ENCODE measurements around the gene THY1.
"Not testable (repeated sequence)": the region's sequence is repeated elsewhere in the genome, so short reads cannot be mapped to it uniquely, and the experiment has no call there.

The THY1 gene

DNA sequence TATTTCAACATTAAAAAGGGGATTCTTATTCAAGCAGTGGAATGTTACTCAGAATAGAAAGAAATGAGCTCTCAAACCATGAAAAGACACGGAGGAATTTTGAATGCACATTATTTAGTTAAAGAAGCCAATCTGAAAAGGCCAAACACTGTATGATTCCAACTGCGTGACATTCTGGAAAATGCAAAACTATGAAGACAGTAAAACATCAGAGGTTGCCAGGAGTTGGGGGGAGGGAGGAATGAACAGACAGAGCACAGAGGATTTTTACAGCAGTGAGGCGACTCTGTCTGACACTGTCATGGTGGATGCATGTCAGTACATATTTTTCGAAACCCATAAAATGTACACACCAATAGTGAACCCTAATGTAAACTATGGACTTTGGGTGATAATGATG lies 22.9 kb upstream of the THY1 start:
- no peak for DNase-seq (ENCODE audit: low read depth in 2 of 2)

DNA sequence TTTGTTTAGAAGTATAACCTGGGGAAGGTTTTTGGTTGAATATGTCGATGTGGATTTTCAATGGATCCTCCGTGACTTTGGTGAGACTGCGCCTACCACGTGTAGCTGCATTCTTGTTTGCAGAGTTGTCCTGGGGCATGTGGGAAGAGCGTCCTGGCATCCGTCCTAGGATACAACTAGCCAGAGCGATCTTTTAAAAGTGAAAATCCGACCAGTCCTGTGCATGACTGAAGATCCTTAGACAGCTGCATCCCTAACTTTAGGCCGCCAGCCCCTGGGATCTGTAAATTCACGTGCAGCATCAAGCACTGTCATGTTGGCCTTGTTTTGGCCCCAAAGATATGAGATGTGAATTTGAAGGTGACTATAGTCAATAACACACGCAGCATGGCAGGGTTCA lies 22.4 kb upstream of the THY1 start:
- no peak for DNase-seq (ENCODE audit: low read depth in 2 of 2)

DNA sequence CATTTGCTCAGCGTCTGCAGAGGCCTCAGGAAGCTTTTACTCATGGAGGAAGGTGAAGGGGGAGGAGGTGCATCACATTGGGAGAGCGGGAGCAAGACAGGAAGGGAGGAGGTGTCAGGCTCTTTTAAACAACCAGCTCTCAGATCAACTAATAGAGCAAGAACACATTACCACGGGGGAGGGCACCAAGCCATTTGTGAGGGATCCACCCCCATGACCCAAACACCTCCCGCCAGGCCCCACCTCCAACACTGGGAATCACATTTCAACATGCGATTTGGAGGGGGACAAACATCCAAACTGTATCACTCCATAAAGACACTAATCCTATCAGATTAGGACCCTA lies 18.9 kb upstream of the THY1 start:
- DNase-seq (ENCODE audit: low read depth in 2 of 2): no peak

DNA sequence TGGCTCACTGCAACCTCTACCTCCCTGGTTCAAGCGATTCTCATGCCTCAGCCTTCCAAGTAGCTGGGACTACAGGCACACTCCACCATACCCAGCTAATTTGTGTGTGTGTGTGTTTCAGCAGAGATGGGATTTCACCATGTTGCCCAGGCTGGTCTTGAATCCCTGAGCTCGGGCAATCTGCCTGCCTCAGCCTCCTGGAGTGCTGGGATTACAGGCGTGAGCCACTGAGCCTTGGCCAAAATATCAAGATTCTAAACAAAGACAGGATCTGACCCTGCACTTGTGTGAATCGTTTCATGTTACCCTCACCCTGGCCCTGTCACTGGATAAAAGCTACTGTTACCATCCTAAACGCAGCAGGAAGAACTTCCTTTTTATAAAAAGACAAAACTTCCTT lies 15.6 kb upstream of the THY1 start:
- DNase-seq (ENCODE audit: low read depth in 2 of 2): no peak

DNA sequence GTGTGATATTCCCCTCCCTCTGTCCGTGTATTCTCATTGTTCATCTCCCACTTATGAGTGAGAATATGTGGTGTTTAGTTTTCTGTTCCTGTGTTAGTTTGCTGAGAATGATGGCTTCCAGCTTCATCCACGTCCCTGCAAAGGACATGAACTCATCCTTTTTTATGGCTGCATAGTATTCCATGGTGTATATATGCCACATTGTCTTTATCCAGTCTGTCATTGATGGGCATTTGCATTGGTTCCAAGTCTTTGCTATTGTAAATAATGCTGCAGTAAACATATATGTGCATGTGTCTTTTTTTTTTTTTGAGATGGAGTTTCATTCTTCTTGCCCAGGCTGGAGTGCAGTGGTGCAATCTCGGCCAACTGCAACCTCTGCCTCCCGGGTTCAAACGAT lies 14.5 kb upstream of the THY1 start:
- DNase-seq (ENCODE audit: low read depth in 2 of 2): not testable (repeated sequence)

DNA sequence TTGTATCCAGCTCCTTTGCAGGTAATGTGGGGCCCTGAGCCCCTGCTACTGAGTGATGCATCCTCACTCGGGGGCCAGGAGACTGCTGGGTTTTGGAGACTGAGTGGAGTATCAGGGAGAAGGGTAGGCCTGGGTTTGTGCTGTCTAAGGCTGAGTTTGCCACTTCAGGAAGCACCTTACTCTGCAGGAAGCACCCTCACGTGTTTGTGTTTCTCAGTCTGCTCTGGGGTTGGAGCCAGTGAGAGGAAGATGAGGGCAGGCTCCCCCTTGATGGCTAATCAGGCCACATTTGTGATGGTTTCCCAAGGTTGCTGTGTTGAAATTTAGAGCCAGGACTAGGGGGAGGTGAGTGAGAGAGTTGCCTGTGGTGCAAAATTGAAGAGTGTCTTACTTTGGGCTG lies 13.7 kb upstream of the THY1 start:
- DNase-seq (ENCODE audit: low read depth in 2 of 2): no peak

DNA sequence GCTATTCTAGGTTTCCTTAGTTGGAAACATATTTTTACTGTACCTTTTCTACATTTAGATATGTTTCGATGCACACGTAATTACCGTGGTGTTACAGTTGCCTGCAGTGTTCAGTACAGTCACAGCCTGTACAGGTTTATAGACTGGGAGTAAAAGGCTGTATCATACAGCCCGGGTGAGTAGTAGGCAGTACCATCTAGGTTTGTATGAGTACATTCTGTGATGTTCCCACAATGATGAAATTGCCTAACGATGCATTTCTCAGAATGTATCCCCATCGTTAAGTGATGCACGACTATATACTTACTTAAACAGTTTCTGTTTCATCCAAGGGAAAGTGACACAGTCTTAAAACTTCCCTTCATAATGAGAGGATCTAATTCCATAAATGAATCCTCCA lies 13.1 kb upstream of the THY1 start:
- no peak for DNase-seq (ENCODE audit: low read depth in 2 of 2)

DNA sequence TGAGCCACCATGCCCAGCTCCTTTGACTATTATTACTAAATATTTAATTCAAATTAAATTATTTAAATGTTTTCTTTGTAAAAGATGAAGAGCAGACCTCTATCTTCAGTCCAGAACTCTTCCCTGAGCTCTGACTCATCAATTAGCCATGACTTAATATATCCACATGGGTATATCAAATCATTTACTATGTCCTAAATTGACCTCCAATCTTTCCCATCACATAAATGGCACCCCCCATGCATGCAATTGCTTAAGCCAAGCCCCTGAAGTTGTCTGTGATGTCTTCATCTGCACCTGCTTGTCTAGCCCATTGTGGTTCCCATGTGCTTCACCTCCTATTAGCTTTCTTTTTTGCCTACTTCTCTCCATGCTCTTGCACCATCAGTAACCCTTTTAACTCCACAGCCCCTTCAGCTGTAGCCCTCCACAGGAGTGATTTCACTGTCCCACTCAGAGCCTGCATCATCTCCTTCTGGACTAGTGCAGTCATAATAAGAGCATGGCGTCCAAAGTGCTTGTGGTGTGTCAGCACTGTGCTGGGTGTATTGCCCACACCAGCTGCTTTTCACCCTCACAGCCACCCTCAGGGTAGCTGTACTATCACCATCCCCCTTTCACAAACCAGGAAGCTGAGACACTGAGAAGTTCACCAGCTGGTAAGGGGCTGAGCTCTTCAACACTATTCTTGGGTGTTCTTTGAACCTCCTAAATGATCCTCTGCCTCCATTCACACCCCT lies 11.8 kb upstream of the THY1 start:
- no peak for DNase-seq (ENCODE audit: low read depth in 2 of 2)

DNA sequence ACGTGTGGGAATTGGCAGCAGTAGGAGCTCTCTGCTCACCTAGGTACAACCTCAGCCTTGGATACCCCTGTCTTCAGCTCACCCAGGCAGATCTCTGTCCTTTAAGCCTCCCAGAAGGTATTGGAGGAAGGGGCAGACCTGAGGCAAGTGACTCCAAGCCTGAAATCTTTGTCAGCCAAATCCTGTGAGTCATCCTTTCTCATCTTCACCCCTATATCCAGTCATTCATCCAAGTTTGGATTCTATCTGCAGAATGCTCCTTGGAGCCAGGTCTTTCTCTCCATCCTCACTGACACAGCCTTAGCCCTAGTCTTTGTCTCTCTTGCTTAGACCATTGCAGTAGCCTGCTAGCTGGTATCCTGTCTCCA lies 10.4 kb upstream of the THY1 start:
- no peak for DNase-seq (ENCODE audit: low read depth in 2 of 2)

DNA sequence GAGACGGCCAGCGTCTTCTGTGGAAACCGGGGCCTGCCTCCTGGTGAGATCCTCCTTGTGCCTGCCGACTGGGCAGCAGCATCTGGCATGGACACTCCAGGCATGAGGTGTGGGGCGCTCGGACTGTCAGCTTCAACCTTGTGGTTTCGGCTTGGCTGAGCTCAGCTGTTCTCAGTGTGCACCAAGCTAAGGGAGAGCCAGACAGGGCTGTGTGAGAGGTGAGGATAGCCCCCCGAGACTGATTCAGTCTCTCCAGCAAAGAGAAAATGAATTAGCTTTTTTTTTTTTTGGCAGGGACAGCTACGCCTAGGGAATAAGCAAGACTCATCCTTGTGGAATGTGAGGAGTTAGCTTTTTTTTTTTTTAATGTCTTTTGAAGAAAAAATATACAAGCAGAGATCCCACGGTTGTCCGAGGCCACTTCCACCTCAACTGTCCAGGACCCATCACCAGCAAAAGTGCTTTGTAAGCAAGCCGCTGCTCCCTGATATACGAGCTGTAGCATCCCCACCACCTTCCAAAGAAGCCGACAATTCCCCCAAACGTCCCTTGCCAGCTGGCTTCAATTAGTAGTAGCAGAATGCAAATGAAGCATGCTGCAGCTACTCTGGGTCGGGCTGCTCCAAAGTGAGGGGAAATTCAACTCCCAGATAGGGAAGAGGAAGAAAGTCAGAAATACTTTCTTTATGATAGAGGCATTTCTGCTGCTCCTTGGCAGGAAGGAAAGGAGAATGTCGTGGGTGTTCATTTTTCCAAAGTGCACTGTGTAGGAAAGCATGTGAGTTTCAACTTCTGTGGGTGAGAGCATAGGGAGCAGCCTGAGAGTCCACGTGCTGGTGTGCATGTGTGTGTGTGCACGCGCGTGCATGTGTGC lies 9.7 kb upstream of the THY1 start:
- DNase-seq (ENCODE audit: low read depth in 2 of 2): no peak

DNA sequence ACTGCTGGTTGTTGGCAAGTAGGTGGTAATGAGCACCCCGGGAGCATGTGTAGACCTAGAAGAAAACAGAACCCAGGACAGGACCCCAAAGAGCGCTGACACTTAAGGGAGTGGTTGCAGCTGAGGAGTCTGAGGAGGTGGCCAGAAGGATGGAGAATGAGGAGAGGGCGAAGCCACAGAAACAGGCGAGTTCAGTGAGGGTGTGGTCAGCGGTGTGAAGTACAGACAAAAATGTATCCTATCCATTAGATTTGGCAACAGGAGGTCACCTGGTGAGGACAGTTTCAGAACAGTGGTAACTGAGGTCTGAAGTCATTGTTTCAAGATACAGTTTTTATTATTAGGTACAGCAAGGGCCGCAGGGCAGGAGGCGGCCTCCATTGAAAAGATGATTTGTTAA lies 8.6 kb upstream of the THY1 start:
- DNase-seq (ENCODE audit: low read depth in 2 of 2): no peak

DNA sequence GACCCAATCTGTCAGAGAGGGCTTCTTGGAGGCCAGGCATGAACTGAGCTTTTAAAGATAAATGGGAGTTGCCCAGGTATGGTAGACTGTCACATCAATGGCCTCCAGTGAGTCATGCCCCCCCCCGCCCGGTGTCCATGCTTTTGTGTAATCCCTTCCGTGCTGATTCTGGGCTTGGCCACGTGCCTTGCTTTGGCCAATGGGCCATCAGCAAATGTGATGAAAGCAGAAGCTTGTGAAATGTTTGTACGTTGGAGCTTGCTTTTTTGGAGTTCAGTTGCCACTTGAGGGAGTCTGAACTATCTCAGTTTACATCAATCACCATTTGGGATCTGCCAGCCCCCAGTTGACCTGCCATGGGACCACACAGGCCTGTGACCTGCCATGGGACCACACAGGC lies 4.3 kb upstream of the THY1 start:
- no peak for DNase-seq (ENCODE audit: low read depth in 2 of 2)

DNA sequence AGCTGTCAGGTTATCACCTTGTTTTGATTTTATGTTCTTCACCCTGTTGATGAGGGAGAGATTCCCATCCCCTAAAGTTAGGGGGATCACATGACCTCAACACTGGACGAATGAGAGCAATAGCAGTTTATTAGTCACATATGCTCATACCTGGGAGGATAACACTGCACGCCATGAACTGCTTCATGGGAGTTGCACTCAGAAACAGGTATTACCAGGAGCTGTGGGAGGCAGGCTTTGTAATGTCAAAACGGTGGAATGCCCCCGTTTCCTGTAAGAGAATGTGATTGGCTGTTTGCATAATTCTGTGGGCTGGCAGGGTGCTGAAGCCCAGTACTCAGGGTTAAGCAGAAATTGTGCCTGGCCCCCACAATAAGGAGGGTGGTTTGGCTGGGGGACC lies 3.2 kb upstream of the THY1 start:
- no peak for DNase-seq (ENCODE audit: low read depth in 2 of 2)

DNA sequence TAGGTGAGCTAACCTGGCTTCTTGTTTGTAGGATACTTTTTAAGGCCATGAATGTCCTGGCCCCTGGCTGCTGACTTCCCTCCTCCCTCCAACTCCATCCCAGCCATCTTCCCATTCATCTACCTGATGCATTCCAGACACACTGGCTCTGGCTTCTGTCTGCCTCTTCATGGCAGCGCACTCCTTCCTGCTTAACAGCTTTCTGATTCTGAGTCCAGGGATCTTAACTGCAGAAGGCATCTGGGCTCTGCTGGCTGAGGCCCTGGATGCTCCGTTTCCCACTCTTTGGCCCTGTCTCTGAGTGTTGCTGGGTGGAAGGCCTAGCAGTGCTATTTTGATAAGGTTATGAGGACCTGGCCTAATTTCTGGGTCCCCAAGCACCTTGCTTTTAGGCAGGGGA lies 1.8 kb upstream of the THY1 start:
- no peak for DNase-seq (ENCODE audit: low read depth in 2 of 2)

DNA sequence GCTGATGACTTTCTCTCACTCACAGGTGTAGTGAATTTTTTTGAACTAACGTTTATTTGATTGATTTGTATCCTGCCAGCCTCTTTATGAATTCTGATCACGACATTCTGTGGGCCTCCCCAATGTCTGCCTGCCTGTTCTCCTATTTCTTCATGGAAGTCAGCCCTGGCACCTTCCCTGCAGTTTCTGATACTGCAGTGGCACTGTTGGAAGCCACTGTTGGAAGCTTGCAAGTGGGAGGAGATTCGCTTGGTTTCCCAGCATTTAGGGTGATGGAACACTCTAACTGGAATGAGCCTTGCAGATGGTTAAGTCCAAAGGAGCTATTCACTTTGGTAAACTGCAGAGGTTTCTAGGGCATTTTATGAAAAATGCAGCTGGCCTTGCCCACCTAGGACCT lies 1.3 kb upstream of the THY1 start:
- DNase-seq (ENCODE audit: low read depth in 2 of 2): no peak

DNA sequence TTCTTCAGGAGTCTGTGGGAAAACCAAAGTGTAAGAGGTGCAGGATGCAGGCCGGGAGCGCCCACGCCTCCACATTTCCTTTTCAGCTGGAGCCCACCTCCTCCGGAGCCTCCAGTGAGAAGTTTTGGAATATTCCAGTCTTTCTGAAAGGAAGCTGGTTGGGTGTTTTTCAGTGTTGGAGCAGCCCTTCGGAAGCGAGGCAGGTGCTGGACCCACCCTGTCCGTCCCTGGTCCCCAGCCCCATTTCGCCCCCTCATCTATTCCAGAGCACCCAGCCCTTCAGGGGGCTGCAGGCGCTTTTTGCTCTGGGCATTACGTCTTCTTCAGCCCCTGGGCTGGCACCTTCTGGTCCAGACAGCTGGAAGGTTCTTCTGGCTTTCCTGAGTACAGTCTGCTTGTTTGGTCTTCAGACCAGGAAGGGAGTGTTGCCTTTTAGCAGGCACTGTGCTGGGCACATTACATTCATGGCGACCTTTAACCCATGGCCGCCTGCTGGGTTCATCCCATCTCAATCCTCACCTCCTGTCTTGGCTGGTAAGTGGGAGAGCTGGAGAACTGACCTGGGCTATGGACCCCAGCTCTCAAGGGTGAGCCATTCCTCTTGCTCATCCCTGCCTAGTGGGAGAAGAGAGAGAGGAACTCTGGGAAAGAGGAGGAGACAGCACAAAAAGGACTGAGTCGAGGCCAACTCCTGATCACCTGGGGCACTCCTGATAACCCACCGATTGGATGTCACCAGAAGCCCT lies 710 bp upstream of the THY1 start:
- DNase-seq (ENCODE audit: low read depth in 2 of 2): no peak

DNA sequence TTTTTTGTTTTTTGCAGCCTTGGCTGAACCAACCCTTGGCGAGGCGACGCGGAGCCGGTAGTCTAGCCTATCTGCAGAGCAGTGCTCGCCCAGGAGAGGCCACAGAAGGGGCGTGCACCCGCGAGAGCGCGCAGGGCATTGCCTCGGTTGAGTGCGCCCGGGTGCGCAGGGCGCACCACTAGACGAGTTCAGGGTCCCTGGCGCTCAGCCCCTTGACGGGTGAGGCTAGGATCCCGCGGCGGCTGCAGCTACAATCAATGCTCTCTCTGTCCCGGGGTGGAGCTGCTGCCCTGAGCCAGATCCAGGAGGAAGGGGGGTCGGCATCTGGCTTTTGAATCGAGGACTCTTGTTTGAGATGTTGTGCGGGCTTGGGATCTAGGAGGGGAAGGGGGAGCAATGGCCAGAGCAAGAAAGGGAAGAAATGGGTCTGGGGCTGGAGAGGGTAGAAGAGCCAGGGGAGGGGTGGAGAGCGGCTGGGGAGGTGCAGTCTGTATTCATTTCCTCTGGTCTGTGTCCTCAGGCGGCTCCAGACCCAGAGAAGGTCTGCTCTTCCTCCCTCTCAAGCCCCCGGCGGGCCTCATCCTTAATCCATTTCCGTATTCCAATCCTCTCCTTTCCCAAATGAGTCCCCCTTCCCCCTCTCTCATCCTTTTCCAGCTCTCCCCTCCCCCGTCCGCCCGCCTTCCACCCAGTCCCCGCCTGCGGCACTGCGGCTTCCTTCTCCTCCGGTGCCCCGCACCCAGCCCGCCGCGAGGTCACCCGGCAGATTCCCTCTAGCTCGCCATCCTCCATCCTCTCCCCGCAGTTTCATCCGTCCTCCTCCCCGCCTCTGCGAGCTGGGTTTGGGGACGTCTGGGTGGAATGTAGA lies 797 bp downstream of the THY1 start:
- DNase-seq (ENCODE audit: low read depth in 2 of 2): no peak

DNA sequence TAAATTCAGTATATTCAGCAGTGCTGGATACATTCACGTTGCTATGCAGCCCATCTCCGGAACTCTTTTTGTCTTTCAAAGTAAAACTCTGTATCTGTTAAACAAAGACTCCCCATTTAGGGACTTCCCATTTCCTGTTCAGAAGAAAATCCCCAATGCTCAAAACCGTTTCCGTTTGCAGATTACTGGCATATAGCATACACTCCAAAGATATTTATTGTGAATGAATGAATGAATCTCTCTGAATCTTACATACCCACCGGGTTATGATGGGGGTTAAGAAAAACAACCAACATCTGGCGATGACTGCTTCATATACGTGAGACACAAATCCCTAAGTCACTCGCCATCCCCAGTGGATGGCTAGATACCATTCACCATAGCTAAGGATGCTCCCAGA lies 1.6 kb downstream of the THY1 start:
- DNase-seq (ENCODE audit: low read depth in 2 of 2): no peak

DNA sequence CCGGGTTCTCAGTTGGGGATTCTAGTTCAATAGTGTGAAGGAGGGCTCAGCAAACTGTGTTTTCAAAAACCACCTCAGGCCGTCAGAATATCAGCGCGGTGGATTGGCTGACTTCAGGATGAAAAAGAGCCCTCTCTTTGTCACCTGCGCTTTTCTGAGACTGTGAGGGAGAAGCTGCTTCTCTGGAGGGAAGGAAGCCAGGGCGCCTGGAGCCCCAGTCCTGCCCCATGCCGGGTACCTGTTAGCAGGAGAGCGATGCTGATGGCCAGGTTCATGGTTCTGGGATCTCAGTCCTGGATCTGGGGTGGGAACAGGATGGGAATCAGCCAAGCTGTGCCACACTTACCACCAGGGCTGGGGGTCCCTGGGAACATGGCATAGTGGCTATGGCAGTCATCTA lies 2.3 kb downstream of the THY1 start:
- no peak for DNase-seq (ENCODE audit: low read depth in 2 of 2)

DNA sequence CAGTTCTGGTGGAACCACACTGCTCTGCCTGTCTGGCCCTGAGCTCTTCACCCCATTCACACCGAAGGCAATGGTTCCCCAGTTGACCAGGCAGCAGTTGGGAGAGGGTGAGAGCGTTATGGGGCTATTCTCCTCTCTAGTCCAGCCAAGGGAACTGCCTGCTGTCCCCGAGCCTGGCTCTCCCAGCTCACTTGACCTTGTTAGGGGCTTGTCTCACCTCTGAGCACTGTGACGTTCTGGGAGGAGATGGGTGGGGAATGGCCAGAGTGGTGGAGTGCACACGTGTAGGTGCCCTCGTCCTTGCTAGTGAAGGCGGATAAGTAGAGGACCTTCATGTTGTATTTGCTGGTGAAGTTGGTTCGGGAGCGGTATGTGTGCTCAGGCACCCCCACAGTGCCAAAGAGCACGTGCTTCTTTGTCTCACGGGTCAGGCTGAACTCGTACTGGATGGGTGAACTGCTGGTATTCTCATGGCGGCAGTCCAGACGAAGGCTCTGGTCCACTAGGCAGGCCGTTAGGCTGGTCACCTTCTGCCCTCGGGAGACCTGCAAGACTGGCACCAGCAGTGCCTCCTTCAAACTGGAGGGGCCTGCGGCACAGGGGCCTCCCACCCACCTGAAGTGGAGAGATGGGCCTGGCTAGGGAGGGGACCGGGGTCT lies 3.0 kb downstream of the THY1 start:
- no peak for DNase-seq (ENCODE audit: low read depth in 2 of 2)

DNA sequence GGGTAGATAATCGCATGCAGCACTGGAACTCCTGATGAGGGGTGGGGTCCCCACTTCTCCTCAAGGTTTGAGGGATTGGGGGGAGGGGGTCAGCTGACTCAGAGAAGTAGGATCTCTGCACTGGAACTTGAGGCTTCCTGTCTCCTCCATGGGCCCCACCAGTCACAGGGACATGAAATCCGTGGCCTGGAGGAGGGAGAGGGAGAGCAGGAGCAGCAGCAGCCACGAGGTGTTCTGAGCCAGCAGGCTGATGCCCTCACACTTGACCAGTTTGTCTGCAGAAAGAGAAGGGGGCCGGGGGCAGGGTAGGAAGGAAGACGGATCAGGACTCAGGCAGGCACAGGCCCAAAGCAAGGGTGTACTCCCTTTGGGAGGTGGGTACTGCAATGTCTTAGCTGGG lies 3.7 kb downstream of the THY1 start:
- DNase-seq (ENCODE audit: low read depth in 2 of 2): no peak

Measured in stimulated activated CD4-positive, alpha-beta T cell treated with anti-CD3 and anti-CD28 coated beads, Interleukin-1b, Interleukin-23, amount 100 ng/mL, for 1 hour (primary cell).